Measurements from ENCODE around the gene TPK1.

TPK1 gene

DNA sequence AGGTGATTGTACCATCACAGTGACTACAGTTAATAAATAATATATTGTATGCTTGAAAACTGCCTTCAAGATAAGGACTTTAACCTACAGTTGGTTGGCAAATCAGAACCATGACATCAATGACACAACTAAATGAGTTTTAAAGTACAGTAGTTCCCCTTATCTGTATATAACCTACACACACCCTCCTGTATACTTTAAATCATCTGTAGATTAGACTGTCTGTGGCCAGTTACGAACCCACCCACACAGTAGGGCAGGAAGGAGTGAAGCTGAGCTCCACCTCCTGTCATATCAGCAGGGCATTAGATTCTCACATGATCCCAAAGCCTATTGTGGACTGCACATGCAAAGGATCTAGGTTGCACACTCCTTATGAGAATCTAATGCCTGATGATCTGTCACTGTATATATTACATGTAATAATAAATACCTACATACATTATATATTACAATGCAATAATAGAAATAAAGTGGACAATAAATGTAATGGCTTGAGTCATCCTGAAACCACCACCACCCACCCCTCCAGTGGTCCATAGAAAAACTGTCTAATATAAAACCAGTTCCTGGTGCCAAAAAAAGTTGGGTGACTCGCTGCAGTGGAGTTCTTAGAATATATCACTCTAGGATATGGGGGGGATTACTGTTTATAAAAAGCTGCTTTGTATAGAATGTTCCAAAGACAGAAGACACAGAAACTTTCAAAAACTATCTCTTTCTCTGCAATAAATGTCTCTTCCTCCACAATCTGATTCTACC is 5.6 kb downstream of the TPK1 start:
- TF ChIP-seq, protein P1, sequence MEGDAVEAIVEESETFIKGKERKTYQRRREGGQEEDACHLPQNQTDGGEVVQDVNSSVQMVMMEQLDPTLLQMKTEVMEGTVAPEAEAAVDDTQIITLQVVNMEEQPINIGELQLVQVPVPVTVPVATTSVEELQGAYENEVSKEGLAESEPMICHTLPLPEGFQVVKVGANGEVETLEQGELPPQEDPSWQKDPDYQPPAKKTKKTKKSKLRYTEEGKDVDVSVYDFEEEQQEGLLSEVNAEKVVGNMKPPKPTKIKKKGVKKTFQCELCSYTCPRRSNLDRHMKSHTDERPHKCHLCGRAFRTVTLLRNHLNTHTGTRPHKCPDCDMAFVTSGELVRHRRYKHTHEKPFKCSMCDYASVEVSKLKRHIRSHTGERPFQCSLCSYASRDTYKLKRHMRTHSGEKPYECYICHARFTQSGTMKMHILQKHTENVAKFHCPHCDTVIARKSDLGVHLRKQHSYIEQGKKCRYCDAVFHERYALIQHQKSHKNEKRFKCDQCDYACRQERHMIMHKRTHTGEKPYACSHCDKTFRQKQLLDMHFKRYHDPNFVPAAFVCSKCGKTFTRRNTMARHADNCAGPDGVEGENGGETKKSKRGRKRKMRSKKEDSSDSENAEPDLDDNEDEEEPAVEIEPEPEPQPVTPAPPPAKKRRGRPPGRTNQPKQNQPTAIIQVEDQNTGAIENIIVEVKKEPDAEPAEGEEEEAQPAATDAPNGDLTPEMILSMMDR (IDR thresholded peaks at IDR 0.05; ENCODE audit: low read depth, low read length) = no peak
- no peaks in the 10 kb centered on the region for H3K27me3 ChIP-seq
- no peaks in the 10 kb centered on the region for H3K36me3 ChIP-seq
- no peaks in the 10 kb centered on the region for H3K9me3 ChIP-seq
- no peaks in the 10 kb centered on the region for H3K4me1 ChIP-seq
- H3K4me3 ChIP-seq (ENCODE audit: low read depth, low read length) = no peak overlapping the region
- no peak for DNase-seq

- Histone ChIP-seq H3K9me3 (no peaks in the 10 kb centered on the region), H3K4me1 (no peaks in the 10 kb centered on the region), H3K36me3 (no peaks in the 10 kb centered on the region), H3K27me3 (no peaks in the 10 kb centered on the region), H3K4me3 (ENCODE audit: low read depth, low read length) (no peak overlapping the region)
- no peak for DNase-seq
- TF ChIP-seq, protein P1 (IDR thresholded peaks at IDR 0.05; ENCODE audit: low read depth, low read length) = no peak
Measured at GRCh38 chr7:144827621-144828020, 8.2 kb downstream of the TPK1 start.

DNA sequence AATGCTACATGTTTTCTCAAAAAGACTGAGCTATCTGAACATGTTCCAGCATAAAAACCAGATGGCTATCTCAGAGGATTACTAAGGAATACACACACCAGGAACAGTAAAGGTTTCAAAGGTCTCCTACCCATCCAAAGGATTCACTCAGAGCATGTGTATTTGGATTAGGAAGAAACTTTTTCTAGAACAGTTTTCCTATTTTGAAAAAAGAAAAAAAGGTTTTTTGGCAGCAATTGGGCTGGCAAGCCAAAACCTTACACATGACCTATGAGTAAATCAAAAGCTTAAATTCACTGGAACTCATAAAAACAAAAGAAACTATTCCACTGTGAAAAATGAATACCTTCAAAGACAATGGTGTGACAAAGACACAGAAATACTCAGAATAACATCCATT is 9.6 kb downstream of the TPK1 start:
- H3K4me1 ChIP-seq = no peaks in the 10 kb centered on the region
- no peaks in the 10 kb centered on the region for H3K27me3 ChIP-seq
- no peak overlapping the region for H3K4me3 ChIP-seq (ENCODE audit: low read depth, low read length)
- TF ChIP-seq, protein P1 (IDR thresholded peaks at IDR 0.05; ENCODE audit: low read depth, low read length) = no peak
- no peaks in the 10 kb centered on the region for H3K36me3 ChIP-seq
- DNase-seq = no peak
- no peaks in the 10 kb centered on the region for H3K9me3 ChIP-seq

DNA sequence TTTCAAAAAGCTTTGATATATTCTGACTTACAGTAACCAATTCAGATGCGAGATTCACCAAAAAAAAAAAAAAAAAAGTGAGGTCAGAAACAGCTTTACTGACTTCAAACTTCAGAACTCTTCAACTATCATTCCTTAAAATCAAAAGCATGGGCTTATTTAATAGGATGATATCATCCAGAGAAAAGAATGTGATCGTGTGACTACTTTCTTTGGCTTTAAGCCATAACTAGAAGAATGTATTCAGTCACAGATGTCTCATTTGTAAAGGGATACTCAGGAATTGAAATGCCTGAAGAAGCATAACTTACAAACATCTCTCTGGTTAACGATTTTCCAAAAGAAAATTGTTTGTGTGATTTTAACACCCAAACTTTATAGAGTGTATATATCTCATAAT is 11.5 kb downstream of the TPK1 start:
- no peaks in the 10 kb centered on the region for H3K36me3 ChIP-seq
- H3K9me3 ChIP-seq = no peaks in the 10 kb centered on the region
- DNase-seq = no peak
- H3K4me3 ChIP-seq (ENCODE audit: low read depth, low read length) = no peak overlapping the region
- H3K27me3 ChIP-seq = no peaks in the 10 kb centered on the region
- H3K4me1 ChIP-seq = no peaks in the 10 kb centered on the region
- TF ChIP-seq, protein P1 (IDR thresholded peaks at IDR 0.05; ENCODE audit: low read depth, low read length) = no peak

GRCh38 chr7:144822223-144822622 is 13.6 kb downstream of the TPK1 start:
- Histone ChIP-seq H3K9me3 (no peaks in the 10 kb centered on the region), H3K36me3 (no peaks in the 10 kb centered on the region), H3K4me3 (ENCODE audit: low read depth, low read length) (no peak overlapping the region), H3K4me1 (no peaks in the 10 kb centered on the region), H3K27me3 (no peaks in the 10 kb centered on the region)
- TF ChIP-seq, protein P1 (IDR thresholded peaks at IDR 0.05; ENCODE audit: low read depth, low read length) = no peak
- DNase-seq = no peak

DNA sequence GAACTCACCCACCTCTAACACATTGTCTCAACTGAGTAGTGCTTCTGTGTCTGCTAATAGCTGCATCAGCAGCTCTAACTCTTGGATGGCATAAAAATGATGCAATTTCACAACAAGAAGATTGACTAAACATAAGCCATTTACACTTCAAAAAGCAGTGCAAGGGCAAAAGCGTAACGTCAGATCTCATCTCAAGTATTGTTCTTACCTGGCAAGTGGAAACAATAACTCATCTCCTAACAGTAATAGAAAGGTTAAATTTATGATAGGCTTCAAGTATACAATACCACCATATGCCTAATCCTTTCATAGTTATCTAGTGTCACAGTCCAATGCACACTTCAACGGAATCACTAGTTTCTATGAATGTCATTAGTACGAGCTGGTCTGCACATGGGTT is 14.8 kb downstream of the TPK1 start:
- TF ChIP-seq, protein P1 (IDR thresholded peaks at IDR 0.05; ENCODE audit: low read depth, low read length) = no peak
- H3K9me3 ChIP-seq = no peaks in the 10 kb centered on the region
- no peak for DNase-seq
- no peaks in the 10 kb centered on the region for H3K4me1 ChIP-seq
- no peak overlapping the region for H3K4me3 ChIP-seq (ENCODE audit: low read depth, low read length)
- no peaks in the 10 kb centered on the region for H3K27me3 ChIP-seq
- no peaks in the 10 kb centered on the region for H3K36me3 ChIP-seq
